Measurements from ENCODE around the gene ZNF85.

ZNF85 gene

GRCh38 chr19:20999731-21000352, 76.8 kb downstream of the ZNF85 start:
- H3K4me3 ChIP-seq (replicated peaks; ENCODE audit: low read depth, low read length), result peak overlapping the region; percentile 70
- peak; percentile 84 for DNase-seq (ENCODE audit: extremely low read depth, insufficient read length)
- no peak for TF ChIP-seq CTCF (IDR thresholded peaks at IDR 0.05; ENCODE audit: insufficient read depth, low read length, poor library complexity, severe bottlenecking)
- no peaks in the 10 kb centered on the region for H3K27me3 ChIP-seq (replicated peaks; ENCODE audit: control insufficient read depth, insufficient read depth, low read length)
- no peaks in the 10 kb centered on the region for H3K36me3 ChIP-seq (ENCODE audit: control insufficient read depth, insufficient read depth, low read length)
